HT-29 (cell line): ENCODE measurements around the gene ZNF774. TPM values are rescaled to one million over a fixed set of nuclear protein-coding genes. Genes with fewer than 3 reads are reported as not detected.
"Not testable (repeated sequence)": the region's sequence is repeated elsewhere in the genome, so short reads cannot be mapped to it uniquely, and the experiment has no call there.

Source experiments
- DNase-seq: peaks from one replicate; pipeline ENCODE4 v3.0.0-alpha.2; 2015; ENCODE audit warnings: low spot score
- total RNA-seq: library from RNA; depleted of rRNA; stranded (reverse); fragments of >200 nt; shearing (Covaris generic); gene quantifications from 2 replicates; pipeline ENCODE4 v1.2.3, GENCODE V29; 2014; rRNA removed

The ZNF774 gene
- total RNA-seq = 1.2 and 2.5 TPM in 2 replicates

DNA sequence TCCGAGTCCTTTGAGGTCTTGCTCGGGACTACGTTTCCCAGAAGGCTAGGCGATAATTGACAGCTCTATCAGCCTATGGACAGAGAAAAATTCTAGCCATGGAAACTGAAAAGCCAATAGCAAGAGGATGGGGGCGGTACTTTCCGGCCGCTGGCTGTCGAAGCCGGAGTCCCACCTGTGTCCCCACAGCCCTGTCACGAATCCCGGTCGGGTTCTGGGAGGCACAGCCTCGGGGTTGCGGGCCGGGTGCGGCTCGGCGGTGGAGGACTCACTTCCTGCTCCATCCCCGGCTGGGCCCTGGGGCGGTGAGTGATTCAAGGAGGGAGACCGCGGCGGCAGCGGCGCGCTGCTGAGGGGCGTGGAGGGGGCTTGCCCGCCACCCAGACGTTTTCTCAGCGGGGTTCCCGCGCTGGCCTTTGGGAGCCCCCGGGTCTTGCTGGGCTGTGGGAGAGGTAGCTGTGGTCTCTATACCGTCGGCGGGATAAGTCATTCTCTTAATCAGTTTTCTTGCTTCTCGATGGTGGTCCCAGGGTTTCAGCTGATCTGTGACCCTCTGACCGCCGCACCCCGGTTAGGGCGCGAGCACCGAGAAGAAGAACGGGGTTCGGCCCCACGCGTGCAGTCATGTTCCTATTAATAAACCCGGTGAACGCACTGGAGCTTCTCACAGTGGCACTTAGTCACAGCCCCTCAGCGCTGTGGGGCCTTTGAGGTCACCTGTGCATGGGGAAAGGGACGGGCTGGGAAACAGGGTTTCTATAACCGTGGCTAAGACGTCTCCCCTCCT is at the start of gene ZNF774:
TSS of gene ZNF774 (plus strand) at position 178 of the 787 bp plus-strand sequence. CDS start 2,377 bp downstream, outside the sequence.
- peak; percentile 100 for DNase-seq

DNA sequence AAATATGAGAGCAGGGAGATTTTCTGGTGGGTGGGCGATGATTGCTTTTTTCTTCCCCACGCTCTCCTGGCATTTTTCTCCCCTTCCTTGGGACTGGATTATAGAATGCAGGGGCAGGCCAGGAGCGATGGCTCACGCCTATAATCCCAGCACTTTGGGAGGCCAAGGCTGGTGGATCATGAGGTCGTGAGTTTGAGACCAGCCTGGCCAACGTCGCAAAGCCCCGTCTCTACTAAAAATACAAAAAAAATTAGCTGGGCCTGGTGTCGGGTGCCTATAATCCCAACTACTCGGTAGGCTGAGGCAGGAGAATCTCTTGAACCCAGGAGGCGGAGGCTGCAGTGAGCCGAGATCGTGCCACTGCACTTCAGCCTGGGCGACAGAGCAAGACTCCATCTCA is 46.7 kb upstream of the ZNF774 start:
- not testable (repeated sequence) for DNase-seq

DNA sequence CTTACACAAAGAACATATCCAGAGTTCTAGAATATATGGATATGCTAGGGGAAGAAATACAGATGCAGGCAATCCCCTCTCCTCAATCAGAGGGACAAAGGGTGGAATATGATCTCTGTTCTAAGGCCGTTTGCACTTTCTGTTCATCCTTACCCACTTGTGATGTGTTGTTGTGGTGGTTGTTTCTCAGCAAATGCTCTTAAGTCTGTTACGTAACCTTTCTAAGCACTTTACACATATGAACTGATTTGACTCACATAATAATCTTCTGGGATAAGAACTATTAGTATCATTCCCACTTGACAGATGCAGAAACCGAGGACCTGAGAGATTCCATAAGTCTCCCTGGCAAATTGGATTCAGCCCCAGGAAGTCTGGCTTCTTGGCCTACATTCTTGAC is 46.2 kb upstream of the ZNF774 start:
- DNase-seq = no peak

DNA sequence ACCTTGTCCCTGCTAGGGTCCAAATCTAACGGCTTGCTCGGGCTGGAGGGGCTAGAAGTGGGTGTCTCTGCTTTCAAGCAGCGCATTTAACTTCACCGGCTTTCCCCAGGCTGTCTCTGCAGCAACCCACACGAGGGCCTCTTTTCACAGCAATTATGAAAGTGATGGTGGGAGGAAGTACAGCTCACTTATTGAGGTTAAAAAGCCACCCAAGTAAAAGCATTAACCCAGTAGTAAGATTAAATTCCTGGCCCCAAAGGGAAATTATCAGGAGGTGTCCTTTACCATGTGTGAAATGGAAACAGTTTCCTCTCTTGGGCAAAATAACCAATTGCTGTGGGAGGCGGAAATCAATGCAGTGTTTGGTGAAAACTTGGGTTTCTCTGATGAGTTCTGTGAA is 45.5 kb upstream of the ZNF774 start:
- no peak for DNase-seq

DNA sequence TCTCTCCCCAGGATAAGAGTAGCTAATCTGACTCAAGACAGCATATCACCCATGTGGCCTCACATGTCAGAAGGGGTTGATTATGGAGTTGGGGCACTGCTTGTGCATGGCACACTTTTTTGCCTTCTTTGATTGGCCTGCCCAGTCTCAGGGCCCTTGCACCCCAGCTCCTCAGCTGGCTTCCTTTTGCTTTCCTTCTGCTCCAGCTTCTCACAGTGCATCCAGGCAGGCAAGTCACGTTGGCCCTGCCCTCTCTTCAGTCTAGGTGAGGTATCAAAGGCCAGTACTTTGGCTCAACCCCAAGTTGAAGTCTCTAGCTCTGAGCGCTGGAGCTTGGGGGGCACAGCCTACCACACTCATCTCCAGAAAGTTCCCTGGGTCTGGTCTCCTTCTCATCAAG is 44.4 kb upstream of the ZNF774 start:
- DNase-seq = no peak

DNA sequence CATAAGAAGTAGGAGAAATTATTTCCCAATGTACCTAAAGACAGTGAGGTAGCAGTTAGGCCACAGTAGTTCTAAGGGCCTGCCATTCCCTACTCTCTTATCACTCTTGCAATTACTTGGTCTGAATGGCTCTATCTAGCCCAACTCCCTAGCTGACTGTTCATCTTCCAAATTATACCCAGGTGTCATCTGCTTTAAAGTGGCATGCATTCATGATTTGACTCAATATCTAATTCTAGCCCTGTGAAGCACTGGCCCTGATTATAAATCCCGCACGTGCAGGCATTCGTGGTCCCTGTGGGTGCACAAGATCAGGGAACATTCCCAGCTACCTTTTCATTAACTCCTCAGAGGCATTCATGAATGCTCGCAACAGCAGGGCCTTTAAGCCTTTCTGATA is 43.1 kb upstream of the ZNF774 start:
- DNase-seq = no peak

DNA sequence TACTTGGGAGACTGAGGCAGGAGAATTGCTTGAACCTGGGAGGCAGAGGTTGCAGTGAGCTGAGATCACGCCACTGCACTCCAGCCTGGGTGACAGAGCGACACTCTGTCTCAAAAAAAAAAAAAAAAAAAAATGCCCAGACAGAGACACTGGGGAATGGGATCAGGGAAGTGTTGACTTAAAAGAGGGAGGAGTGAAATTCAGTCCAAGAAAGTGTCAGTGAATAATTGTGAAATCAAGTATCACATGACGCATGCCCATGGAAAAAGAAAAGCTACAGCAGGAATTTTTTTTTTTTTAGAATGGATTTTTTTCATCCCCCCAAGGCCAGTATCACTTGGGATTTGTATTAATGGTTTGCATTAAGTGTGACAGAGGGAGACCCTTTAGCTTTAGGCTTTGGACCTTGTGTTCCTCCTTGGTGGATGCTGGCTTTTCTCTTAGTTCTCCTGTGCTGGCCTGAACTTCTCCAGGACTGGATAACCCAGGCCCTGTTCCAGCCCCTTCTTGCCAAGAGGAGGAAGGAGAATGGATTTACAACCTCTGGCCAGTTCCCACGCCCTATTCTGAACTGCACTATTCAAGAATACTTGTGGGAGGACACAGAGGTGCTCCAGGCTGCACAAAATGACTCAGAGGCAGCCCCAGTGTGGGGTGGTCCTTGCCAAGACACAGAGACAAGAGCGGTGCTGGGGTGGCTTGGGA is 36.7 kb upstream of the ZNF774 start:
- peak; percentile 50 for DNase-seq

DNA sequence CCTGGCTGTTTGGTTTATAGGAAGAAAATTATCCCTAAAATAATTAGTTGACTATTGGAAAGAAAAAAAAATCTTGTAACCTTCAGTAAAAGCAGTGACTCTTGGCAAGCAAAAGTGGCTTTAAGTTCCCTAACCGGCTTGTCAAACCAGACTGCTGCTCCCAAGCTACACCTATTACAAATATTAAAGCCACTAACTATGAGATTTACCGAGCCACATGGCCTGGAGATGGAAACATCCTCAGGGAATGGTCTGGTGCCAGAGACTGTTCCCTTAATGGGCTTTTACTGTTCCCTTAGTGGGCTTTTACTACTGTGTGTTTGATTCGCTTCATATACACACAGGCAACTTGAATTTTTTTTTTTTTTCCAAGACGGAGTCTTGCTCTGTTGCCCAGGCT is 35.9 kb upstream of the ZNF774 start:
- peak; percentile 70 for DNase-seq

DNA sequence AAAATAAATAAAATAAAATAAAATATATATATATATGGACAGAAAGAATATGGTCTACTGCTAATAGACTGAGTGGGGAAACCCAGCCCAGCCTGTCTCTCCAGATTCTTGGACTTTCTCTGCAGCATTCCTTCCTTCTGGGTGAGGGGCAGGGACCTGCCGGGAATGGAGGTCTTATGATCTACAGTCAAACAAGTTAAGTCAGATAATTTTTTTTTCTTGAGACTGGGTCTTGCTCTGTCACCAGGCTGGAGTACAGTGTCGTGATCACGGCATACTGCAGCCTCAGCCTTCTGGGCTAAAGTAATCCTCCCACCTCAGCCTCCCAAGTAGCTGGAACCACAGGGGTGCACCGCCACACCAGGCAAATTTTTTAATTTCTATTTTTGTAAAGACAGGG is 33.5 kb upstream of the ZNF774 start:
- DNase-seq = no peak

DNA sequence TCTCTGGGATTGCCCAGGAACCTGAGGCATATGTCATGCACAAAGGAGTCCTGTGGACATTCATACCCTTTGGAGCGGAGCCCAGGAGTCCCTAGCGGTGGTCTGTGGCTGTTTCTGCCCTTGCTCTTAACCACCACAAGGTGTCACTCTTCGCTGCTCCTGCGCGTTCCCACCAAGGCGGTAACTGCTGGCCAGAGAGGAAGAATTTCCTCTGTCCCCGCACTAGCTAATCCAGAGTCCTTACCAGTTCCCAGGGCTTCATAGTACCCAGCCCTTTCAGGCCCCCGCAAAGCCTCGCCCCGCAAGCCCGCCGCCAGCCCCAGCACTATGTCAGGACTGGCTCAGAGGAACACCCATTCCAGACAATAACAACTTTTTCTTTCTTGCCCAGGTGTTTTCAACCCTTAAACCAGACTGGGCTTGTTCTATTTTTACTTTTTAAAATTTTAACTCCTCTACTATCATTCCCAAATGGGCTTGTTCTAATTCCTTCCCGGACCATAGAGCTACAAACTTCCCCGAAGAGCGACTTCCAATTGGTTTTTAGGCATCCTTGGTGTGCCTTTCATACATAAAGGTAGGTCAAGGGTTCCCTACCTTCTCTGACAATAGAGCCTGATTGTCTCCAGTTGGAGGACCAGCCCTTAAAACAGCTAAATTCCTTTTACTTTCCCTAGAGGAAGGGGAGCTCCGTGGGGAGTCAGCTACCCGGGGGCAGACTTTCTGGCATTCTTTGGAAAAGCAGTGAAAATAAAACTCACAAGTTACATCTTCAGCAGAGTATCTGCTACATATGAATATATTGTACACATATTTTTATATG is 31.8 kb upstream of the ZNF774 start:
- DNase-seq = peak; percentile 97

DNA sequence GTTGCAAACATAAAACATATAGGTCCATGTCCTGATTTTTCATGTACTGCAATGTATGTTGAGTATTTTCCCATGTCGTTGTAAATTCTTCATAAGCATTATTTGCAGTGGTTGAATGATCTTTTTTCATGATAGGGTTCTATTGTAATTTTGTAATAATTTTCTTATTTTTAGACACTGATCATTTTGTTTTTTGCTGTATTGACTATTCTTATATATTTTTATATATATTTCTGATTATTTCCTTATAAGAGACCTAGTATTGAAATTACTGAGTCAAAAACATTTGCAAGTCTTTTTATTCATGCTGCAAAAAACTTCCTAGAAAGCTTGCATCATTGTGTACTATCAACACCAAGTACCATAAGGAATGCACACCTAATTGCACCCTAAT is 31.2 kb upstream of the ZNF774 start:
- no peak for DNase-seq

DNA sequence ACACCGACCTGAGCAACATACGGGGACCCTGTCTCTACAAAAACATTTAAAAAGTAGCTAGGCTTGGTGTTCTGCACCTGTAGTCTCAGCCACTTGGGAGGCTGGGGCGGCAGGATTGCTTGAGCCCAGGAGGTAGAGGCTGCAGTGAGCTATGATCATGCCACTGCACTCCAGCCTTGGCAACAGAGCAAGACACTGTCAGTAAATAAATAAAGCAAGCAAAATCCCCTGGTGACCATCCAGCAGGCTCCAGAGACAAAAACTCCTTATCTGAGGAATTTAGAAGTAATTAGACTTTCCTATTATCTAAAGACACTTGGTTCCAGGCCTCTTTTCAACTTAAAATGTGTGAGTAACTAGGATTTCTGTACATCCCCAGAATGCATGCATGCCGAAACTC is 29.5 kb upstream of the ZNF774 start:
- DNase-seq = no peak

DNA sequence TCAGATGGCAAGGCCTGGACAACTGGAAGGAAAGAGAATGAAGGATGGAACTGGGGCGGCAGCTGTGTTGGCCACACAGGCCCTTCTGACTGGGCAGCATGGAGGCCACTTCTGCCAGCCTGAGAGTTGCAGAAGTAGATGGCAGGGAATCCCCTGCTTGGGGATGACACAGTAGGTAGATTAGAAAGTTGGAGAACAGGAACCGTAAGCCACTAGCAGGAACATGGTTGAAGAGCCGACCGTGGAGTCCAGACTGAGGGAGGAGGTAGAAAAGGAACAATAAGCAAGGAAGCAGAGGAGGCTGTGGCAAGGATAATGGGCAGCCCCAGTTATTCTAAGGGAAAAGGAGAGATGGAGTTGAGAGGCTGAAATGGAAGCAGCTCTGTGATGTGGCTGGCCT is 26.4 kb upstream of the ZNF774 start:
- DNase-seq = no peak

DNA sequence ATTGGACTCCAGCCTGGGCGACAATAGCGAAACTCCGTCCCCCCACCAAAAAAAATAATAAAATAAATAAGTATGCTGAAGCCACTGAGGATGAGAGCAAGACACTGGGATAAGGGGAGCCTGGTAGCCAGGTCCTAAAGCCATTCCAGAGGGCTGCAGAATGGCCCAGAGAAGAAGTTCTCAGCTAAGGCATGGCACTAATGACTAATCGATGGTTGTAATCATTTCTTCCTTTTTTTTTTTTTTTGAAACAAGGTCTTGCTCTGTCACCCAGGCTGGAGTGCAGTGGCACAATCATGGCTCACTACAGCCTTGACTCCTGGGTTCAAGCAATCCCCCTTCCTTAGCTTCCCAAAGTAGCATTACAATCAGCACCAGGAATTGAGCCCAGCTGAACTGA is 25.6 kb upstream of the ZNF774 start:
- no peak for DNase-seq

DNA sequence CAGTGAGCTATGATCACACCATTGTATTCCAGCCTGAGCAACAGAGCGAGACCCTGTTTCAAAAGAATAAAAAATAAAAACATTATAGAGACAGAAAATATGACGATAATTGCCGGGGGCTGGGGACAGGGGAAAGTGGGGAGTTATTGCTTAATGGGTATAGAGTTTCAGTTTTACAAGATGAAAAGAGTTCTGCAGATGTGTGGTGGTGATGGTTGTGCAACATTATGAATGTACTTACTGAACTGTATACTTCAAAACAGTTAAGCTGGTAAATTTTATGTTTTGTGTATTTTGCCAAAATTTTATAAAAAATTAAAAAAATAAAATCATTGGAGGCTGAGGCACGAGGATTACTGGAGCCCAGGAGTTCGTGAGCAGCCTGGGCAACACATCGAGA is 24.8 kb upstream of the ZNF774 start:
- no peak for DNase-seq

DNA sequence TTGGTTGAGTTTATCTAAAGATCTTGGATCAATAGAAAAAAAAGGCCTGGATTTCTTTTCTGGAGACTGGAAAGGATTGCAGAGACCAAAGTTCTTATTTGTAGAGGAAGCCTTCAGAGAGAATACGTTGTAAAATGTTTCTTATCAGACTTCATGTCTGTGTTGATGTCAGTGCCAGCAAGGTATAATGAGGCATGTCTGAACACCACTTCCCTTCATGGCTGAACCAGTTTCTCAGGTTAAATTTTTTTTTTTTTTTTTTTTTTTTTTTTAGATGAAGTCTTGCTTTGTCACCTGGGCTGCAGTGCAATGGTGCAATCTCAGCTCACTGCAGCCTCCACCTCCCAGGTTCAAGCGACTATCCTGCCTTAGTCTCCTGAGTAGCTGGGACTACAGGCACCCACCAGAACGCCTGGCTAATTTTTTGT is 17.8 kb upstream of the ZNF774 start:
- peak; percentile 80 for DNase-seq

DNA sequence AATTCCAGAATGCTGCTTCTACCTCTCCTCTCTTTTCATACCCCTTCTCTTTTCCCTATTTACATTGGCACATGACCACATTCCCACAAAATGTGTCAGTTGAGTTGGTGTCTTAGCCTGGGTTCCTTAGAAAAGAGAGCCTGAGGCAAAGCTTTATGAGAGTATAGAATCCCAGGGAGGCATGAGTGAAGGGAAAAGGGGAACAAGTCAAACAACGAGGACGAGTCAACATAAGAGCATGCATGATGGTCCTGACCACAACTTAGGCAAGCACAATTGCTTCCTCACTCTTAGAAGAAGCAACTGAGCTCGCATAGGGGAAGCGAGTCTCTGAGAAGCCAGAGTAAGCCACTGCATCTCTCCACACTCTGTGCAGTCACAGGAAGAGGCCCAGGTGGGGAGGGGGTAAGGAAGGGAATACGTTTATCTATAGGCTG is 15.4 kb upstream of the ZNF774 start:
- no peak for DNase-seq

DNA sequence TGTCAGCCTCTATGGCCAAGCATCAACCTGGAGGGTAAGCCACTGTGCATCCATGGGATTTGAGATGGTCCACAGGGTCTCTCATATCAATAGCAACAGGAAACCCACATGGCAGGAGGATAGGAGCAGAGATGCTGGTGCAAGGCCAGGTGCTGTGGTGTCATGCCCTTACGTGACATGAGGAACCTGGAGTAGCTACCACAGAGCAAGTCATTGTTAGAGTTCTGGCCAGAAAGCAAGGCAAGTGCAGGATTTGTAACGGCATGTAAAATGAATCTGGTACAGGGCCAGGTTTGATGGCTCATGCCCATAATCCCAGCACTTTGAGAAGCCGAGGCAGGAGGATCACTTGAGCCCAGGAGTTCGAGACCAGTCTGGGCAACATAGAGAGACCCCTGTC is 14.8 kb upstream of the ZNF774 start:
- DNase-seq = no peak

DNA sequence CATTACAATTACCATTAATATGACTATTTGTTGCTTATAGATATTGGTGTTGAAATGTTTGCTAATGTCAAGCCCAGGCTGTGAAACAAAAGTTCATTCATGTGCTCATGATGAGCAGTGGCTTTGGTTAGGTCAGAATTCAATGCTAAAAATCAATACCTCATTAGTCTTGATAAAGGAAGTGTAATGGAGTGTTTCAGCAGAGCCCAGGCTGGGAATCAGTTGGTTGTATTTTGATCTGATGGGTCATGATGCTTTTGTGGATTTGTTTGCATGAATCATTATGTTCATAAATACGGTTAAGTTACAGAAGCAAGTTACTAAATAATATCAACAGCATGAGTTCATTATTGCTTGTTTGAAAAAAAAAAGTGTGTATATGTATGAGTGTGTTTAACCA is 13.6 kb upstream of the ZNF774 start:
- DNase-seq = no peak

DNA sequence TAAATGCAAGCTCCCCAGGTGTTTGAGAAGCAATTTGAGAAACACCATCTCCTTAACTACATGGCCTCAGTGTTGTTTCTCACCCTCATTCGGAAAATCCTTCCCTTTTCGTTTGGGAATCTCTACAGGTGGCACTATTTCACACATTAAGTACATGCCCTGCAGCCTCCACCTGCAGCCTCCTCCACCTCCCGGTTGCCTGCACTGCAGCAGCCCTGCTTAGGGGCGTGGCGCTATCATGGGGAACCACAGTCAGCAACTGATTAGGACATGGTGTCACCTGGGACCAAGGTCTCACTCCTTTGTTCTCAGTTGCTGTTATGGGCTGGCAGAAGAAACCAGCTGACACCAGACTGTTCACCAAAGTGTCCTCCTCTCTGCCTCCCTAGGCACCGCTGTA is 11.7 kb upstream of the ZNF774 start:
- peak; percentile 67 for DNase-seq

DNA sequence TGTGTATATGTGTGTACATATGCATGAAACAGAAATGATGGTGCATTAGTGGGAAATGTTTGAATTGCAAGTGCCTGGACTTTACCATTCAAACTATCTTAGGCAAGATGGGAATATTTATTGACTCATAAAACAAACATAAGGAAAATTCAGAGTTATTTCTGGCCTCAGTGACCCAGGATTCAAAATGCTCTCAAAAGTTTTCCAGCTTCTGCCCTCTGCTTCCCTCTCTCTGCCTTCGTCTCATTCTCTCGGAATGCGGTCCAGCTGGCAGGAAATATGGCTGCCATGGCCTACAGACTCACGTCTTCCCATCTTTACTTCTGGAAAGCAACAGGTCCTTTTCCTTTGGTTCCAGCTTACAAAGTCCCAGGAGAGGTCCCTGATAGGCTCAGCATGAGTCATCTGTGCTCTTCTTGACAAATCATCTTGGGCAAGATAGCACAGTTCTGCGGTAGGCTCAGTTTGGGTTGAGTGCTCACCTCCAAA is 8.7 kb upstream of the ZNF774 start:
- no peak for DNase-seq

DNA sequence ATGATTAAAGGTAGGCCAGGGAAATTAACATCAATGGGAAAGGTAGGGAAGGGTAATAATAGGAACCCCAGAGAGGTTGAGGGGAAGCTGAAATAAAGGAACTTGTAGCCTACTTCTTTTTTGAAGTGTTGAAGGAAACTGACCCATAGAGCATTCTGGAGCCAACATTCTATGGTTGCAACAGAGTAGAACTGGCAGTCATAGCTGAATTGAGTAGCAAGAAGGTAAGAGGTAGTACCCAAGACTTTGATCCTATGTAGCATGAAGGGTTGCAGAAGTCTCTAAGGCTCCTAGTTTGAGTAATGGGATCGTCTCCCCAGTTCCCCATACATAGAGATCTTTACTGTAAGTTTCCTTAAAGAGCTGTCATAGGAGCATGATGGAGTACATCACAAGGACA is 7.4 kb upstream of the ZNF774 start:
- no peak for DNase-seq
